ENCODE data around the gene INTS3.
"Not testable (repeated sequence)": the region's sequence is repeated elsewhere in the genome, so short reads cannot be mapped to it uniquely, and the experiment has no call there.

The INTS3 gene

GRCh38 chr1:153778051-153778823 is 50.4 kb downstream of the INTS3 start:
- no peak overlapping the region for H3K4me3 ChIP-seq (ENCODE audit: low read depth, low read length)
- no peak for DNase-seq (ENCODE audit: low read depth)
- TF ChIP-seq CTCF (IDR thresholded peaks at IDR 0.05; ENCODE audit: low read depth, low read length, missing control alignments) = no peak
- in situ Hi-C loops (cut with HindIII; ENCODE audit: low sequenced_read_pairs) = no loop called here

GRCh38 chr1:153778824-153779519 is 51.1 kb downstream of the INTS3 start:
- in situ Hi-C loops (cut with HindIII; ENCODE audit: low sequenced_read_pairs) = no loop called here
- no peak for DNase-seq (ENCODE audit: low read depth)
- no peak overlapping the region for H3K4me3 ChIP-seq (ENCODE audit: low read depth, low read length)
- TF ChIP-seq CTCF (IDR thresholded peaks at IDR 0.05; ENCODE audit: low read depth, low read length, missing control alignments) = no peak

- no peak overlapping the region for H3K4me3 ChIP-seq (ENCODE audit: low read depth, low read length)
- no peak for DNase-seq (ENCODE audit: low read depth)
- in situ Hi-C loops (cut with HindIII; ENCODE audit: low sequenced_read_pairs) = no loop called here
- no peak for TF ChIP-seq CTCF (IDR thresholded peaks at IDR 0.05; ENCODE audit: low read depth, low read length, missing control alignments)
These were observed 52.1 kb downstream of the INTS3 start for GRCh38 chr1:153779781-153780541.

GRCh38 chr1:153780551-153780950 is 52.7 kb downstream of the INTS3 start:
- TF ChIP-seq CTCF (IDR thresholded peaks at IDR 0.05; ENCODE audit: low read depth, low read length, missing control alignments) = no peak
- DNase-seq (ENCODE audit: low read depth) = no peak
- H3K4me3 ChIP-seq (ENCODE audit: low read depth, low read length) = no peak overlapping the region
- in situ Hi-C loops (cut with HindIII; ENCODE audit: low sequenced_read_pairs) = no loop called here

- in situ Hi-C loops (cut with HindIII; ENCODE audit: low sequenced_read_pairs); DNase-seq (ENCODE audit: low read depth): not testable (repeated sequence)
- peak overlapping the region; percentile 65 for H3K4me3 ChIP-seq (ENCODE audit: low read depth, low read length)
These were observed 54.8 kb downstream of the INTS3 start for GRCh38 chr1:153782648-153783047.

- in situ Hi-C loops (cut with HindIII; ENCODE audit: low sequenced_read_pairs) = no loop called here
- peak; percentile 5 for TF ChIP-seq CTCF (IDR thresholded peaks at IDR 0.05; ENCODE audit: low read depth, low read length, missing control alignments)
- peak; percentile 65 for DNase-seq (ENCODE audit: low read depth)
- H3K4me3 ChIP-seq (ENCODE audit: low read depth, low read length) = peak overlapping the region; percentile 65
These were observed 55.7 kb downstream of the INTS3 start for GRCh38 chr1:153783233-153784190.
